Osteoblast (primary cell): Measurements from ENCODE around the gene LIMS4. TPM values are rescaled to one million over a fixed set of nuclear protein-coding genes. Genes with fewer than 3 reads are reported as not detected.
"Not testable (repeated sequence)": the region's sequence is repeated elsewhere in the genome, so short reads cannot be mapped to it uniquely, and the experiment has no call there.

Experiments
- DNase-seq: peaks from one replicate; pipeline ENCODE4 v3.0.0; 2011; ENCODE audit warnings: low spot score, mixed read lengths; ENCODE audit not compliant: insufficient read length; ENCODE audit errors: missing footprints
- H2AFZ ChIP-seq: 2 replicates; pipeline ENCODE4 v1.6.0; 2011; ENCODE audit warnings: mild to moderate bottlenecking, low read length
- H3K27ac ChIP-seq: 2 replicates; pipeline ENCODE4 v1.5.1; 2011; ENCODE audit warnings: mild to moderate bottlenecking, low read depth, low read length, moderate library complexity
- H3K27me3 ChIP-seq: 2 replicates; pipeline ENCODE4 v1.6.0; 2012; ENCODE audit warnings: mild to moderate bottlenecking, control low read depth, inconsistent platforms, low read length, moderate library complexity; ENCODE audit not compliant: insufficient read depth
- H3K36me3 ChIP-seq: 2 replicates; pipeline ENCODE4 v1.5.1; 2011; ENCODE audit warnings: mild to moderate bottlenecking, low read length, control low read depth, moderate library complexity; ENCODE audit not compliant: insufficient read depth
- H3K4me1 ChIP-seq: 2 replicates; pipeline ENCODE4 v1.5.1; 2011; ENCODE audit warnings: mild to moderate bottlenecking, low read length, control low read depth, moderate library complexity; ENCODE audit not compliant: insufficient read depth
- H3K4me2 ChIP-seq: 2 replicates; pipeline ENCODE4 v1.6.0; 2011; ENCODE audit warnings: mild to moderate bottlenecking, low read length; ENCODE audit not compliant: insufficient read depth
- H3K4me3 ChIP-seq: fragments of 200-600 bp; sonication (generic); 3 replicates; pipeline ENCODE4 v1.5.1; 2012; ENCODE audit warnings: mild to moderate bottlenecking, low read length, inconsistent platforms; ENCODE audit not compliant: insufficient read depth
- H3K79me2 ChIP-seq: 2 replicates; pipeline ENCODE4 v1.6.0; 2012; ENCODE audit warnings: mild to moderate bottlenecking, low read length, control low read depth, inconsistent platforms; ENCODE audit not compliant: insufficient read depth
- H3K9me3 ChIP-seq: 2 replicates; pipeline ENCODE4 v1.5.1; 2011; ENCODE audit warnings: low read depth, low read length, control low read depth
- H4K20me1 ChIP-seq: 2 replicates; pipeline ENCODE4 v1.6.0; 2012; ENCODE audit warnings: mild to moderate bottlenecking, low read length, control low read depth; ENCODE audit not compliant: insufficient read depth
- total RNA-seq: library from RNA; depleted of rRNA; stranded (reverse); fragments of >200 nt; gene quantifications from 2 replicates; pipeline ENCODE4 v1.2.3, GENCODE V29; 2012

Gene LIMS4
- 6.9 and 15.9 TPM in 2 replicates for total RNA-seq

GRCh38 chr2:110472171-110473058, at the start of gene LIMS4:
LIMS4 (minus strand) TSS chr2:110472816; CDS start chr2:110472778, 38 bp downstream.
- not testable (repeated sequence) for H3K79me2 ChIP-seq, H3K4me3 ChIP-seq, H4K20me1 ChIP-seq, H3K27me3 ChIP-seq, H3K36me3 ChIP-seq, H3K4me1 ChIP-seq, H3K9me3 ChIP-seq, DNase-seq, H3K27ac ChIP-seq, H2AFZ ChIP-seq, H3K4me2 ChIP-seq

- H3K4me3 ChIP-seq, H3K27me3 ChIP-seq, DNase-seq, H3K9me3 ChIP-seq, H3K36me3 ChIP-seq, H3K27ac ChIP-seq, H3K79me2 ChIP-seq, H2AFZ ChIP-seq, H3K4me2 ChIP-seq, H4K20me1 ChIP-seq, H3K4me1 ChIP-seq: not testable (repeated sequence)
Measured at GRCh38 chr2:110499755-110500377, 27.2 kb upstream of the LIMS4 start.

GRCh38 chr2:110496027-110496426, 23.4 kb upstream of the LIMS4 start:
- not testable (repeated sequence) for H3K79me2 ChIP-seq, H3K4me2 ChIP-seq, H3K27me3 ChIP-seq, H3K36me3 ChIP-seq, H2AFZ ChIP-seq, H3K9me3 ChIP-seq, H3K4me1 ChIP-seq, H3K27ac ChIP-seq, H3K4me3 ChIP-seq, DNase-seq, H4K20me1 ChIP-seq

- not testable (repeated sequence) for H3K27me3 ChIP-seq, H3K36me3 ChIP-seq, H3K4me3 ChIP-seq, DNase-seq, H3K4me2 ChIP-seq, H4K20me1 ChIP-seq, H3K79me2 ChIP-seq, H3K27ac ChIP-seq, H3K4me1 ChIP-seq, H3K9me3 ChIP-seq, H2AFZ ChIP-seq
Measured at GRCh38 chr2:110494488-110494887, 21.9 kb upstream of the LIMS4 start.

GRCh38 chr2:110488991-110489390, 16.4 kb upstream of the LIMS4 start:
- not testable (repeated sequence) for H3K79me2 ChIP-seq, H3K4me3 ChIP-seq, H3K27me3 ChIP-seq, H3K27ac ChIP-seq, H2AFZ ChIP-seq, H3K36me3 ChIP-seq, DNase-seq, H4K20me1 ChIP-seq, H3K4me1 ChIP-seq, H3K4me2 ChIP-seq, H3K9me3 ChIP-seq

- H3K4me2 ChIP-seq, H4K20me1 ChIP-seq, H3K9me3 ChIP-seq, H3K79me2 ChIP-seq, H3K4me3 ChIP-seq, DNase-seq, H3K27ac ChIP-seq, H3K36me3 ChIP-seq, H2AFZ ChIP-seq, H3K27me3 ChIP-seq, H3K4me1 ChIP-seq: not testable (repeated sequence)
Measured at GRCh38 chr2:110482697-110483096, 10.1 kb upstream of the LIMS4 start.

GRCh38 chr2:110481200-110481599, 8.6 kb upstream of the LIMS4 start:
- not testable (repeated sequence) for H3K9me3 ChIP-seq, H2AFZ ChIP-seq, H3K27me3 ChIP-seq, H3K4me2 ChIP-seq, H3K4me3 ChIP-seq, H3K4me1 ChIP-seq, DNase-seq, H4K20me1 ChIP-seq, H3K36me3 ChIP-seq, H3K79me2 ChIP-seq, H3K27ac ChIP-seq

- H2AFZ ChIP-seq, H3K9me3 ChIP-seq, DNase-seq, H3K27me3 ChIP-seq, H3K4me3 ChIP-seq, H4K20me1 ChIP-seq, H3K4me1 ChIP-seq, H3K4me2 ChIP-seq, H3K27ac ChIP-seq, H3K79me2 ChIP-seq, H3K36me3 ChIP-seq: not testable (repeated sequence)
Measured at GRCh38 chr2:110480084-110480483, 7.5 kb upstream of the LIMS4 start.

- not testable (repeated sequence) for H3K79me2 ChIP-seq, H2AFZ ChIP-seq, H3K27me3 ChIP-seq, H3K27ac ChIP-seq, H3K4me2 ChIP-seq, H3K4me3 ChIP-seq, H3K36me3 ChIP-seq, DNase-seq, H4K20me1 ChIP-seq, H3K9me3 ChIP-seq, H3K4me1 ChIP-seq
Measured at GRCh38 chr2:110477370-110477769, 4.8 kb upstream of the LIMS4 start.
